Measurements from ENCODE around the gene ATE1.

GRCh38 chr10:121974535-121975294, 46.9 kb upstream of the ATE1 start, which contains the start of gene NSMCE4A:
- TF ChIP-seq CTCF (IDR thresholded peaks at IDR 0.05) (peak in 3 of 6 experiments; percentile 64 to 77 (median 71)), POLR2A (IDR thresholded peaks at IDR 0.05) (peak in 2 of 4 donors; percentile 51 to 67)

Data from esophagus squamous epithelium (tissue), 4 donors.